Stimulated activated naive CD8-positive, alpha-beta T cell treated with anti-CD3 and anti-CD28 coated beads, Interleukin-15, Interleukin-2, amounts not matched to agents 100 ng/mL and 50 ng/mL, for 24 hours (primary cell): ENCODE measurements around the gene TNFSF18.

ENCODE experiments used
- H3K27ac Mint-ChIP-seq: one replicate; pipeline ENCODE4 v1.8.0; 2021; ENCODE audit warnings: mild to moderate bottlenecking, mixed read lengths
- H3K27me3 Mint-ChIP-seq: one replicate; pipeline ENCODE4 v1.8.0; 2021; ENCODE audit warnings: mixed read lengths
- H3K36me3 Mint-ChIP-seq: one replicate; pipeline ENCODE4 v1.8.0; 2021; ENCODE audit warnings: low read depth, mixed read lengths
- H3K4me1 Mint-ChIP-seq: one replicate; pipeline ENCODE4 v1.8.0; 2021; ENCODE audit warnings: low read depth, mixed read lengths
- H3K4me3 Mint-ChIP-seq: one replicate; pipeline ENCODE4 v1.8.0; 2021; ENCODE audit warnings: mild to moderate bottlenecking, mixed read lengths
- H3K9me3 Mint-ChIP-seq: one replicate; pipeline ENCODE4 v1.8.0; 2021; ENCODE audit warnings: mixed read lengths

The TNFSF18 gene

GRCh38 chr1:173056365-173056764 lies 5.6 kb upstream of the TNFSF18 start:
- no peak overlapping the region for H3K27ac Mint-ChIP-seq
- no peak overlapping the region for H3K4me3 Mint-ChIP-seq
- no peaks in the 10 kb centered on the region for H3K36me3 Mint-ChIP-seq
- H3K9me3 Mint-ChIP-seq: no peaks in the 10 kb centered on the region
- H3K27me3 Mint-ChIP-seq: no peaks in the 10 kb centered on the region
- H3K4me1 Mint-ChIP-seq: no peaks in the 10 kb centered on the region

- H3K27ac Mint-ChIP-seq: no peak overlapping the region
- H3K4me3 Mint-ChIP-seq: no peak overlapping the region
- no peaks in the 10 kb centered on the region for H3K9me3 Mint-ChIP-seq
- peaks cover 6% of the 10 kb centered on the region for H3K27me3 Mint-ChIP-seq
- peaks cover 16% of the 10 kb centered on the region for H3K4me1 Mint-ChIP-seq
- no peaks in the 10 kb centered on the region for H3K36me3 Mint-ChIP-seq
Measured at GRCh38 chr1:173052681-173053196, 2.0 kb upstream of the TNFSF18 start.

- H3K4me3 Mint-ChIP-seq: no peak overlapping the region
- no peak overlapping the region for H3K27ac Mint-ChIP-seq
- H3K36me3 Mint-ChIP-seq: no peaks in the 10 kb centered on the region
- peaks cover 16% of the 10 kb centered on the region for H3K4me1 Mint-ChIP-seq
- H3K27me3 Mint-ChIP-seq: peaks cover 6% of the 10 kb centered on the region
- no peaks in the 10 kb centered on the region for H3K9me3 Mint-ChIP-seq
Measured at GRCh38 chr1:173049322-173049633, 1.5 kb downstream of the TNFSF18 start.

GRCh38 chr1:173048621-173049321 lies 2.0 kb downstream of the TNFSF18 start:
- Mint-ChIP-seq H3K27me3 (peaks cover 6% of the 10 kb centered on the region), H3K27ac (no peak overlapping the region), H3K4me1 (peaks cover 16% of the 10 kb centered on the region), H3K36me3 (no peaks in the 10 kb centered on the region), H3K9me3 (no peaks in the 10 kb centered on the region), H3K4me3 (no peak overlapping the region)

GRCh38 chr1:173044656-173045055 lies 6.1 kb downstream of the TNFSF18 start:
- H3K4me3 Mint-ChIP-seq: no peak overlapping the region
- no peaks in the 10 kb centered on the region for H3K9me3 Mint-ChIP-seq
- no peak overlapping the region for H3K27ac Mint-ChIP-seq
- no peaks in the 10 kb centered on the region for H3K27me3 Mint-ChIP-seq
- peaks cover 13% of the 10 kb centered on the region for H3K4me1 Mint-ChIP-seq
- no peaks in the 10 kb centered on the region for H3K36me3 Mint-ChIP-seq

GRCh38 chr1:173043253-173043652 lies 7.5 kb downstream of the TNFSF18 start:
- no peak overlapping the region for H3K4me3 Mint-ChIP-seq

GRCh38 chr1:173042806-173043205 lies 7.9 kb downstream of the TNFSF18 start:
- H3K27me3 Mint-ChIP-seq: peaks cover 4% of the 10 kb centered on the region
- H3K4me1 Mint-ChIP-seq: peaks cover 22% of the 10 kb centered on the region
- H3K36me3 Mint-ChIP-seq: no peaks in the 10 kb centered on the region
- H3K27ac Mint-ChIP-seq: no peak overlapping the region
- no peak overlapping the region for H3K4me3 Mint-ChIP-seq
- no peaks in the 10 kb centered on the region for H3K9me3 Mint-ChIP-seq

More at GRCh38 chr1:173043253-173043652, 7.5 kb downstream of the TNFSF18 start:
- Mint-ChIP-seq H3K27ac (no peak overlapping the region), H3K36me3 (no peaks in the 10 kb centered on the region), H3K9me3 (no peaks in the 10 kb centered on the region), H3K4me1 (peaks cover 20% of the 10 kb centered on the region), H3K27me3 (peaks cover 2% of the 10 kb centered on the region)

- no peak overlapping the region for H3K27ac Mint-ChIP-seq
- H3K27me3 Mint-ChIP-seq: peaks cover 4% of the 10 kb centered on the region
- no peak overlapping the region for H3K4me3 Mint-ChIP-seq
- H3K9me3 Mint-ChIP-seq: no peaks in the 10 kb centered on the region
- no peaks in the 10 kb centered on the region for H3K36me3 Mint-ChIP-seq
- H3K4me1 Mint-ChIP-seq: peaks cover 22% of the 10 kb centered on the region
Measured at GRCh38 chr1:173039626-173040025, 11.1 kb downstream of the TNFSF18 start.

- no peaks in the 10 kb centered on the region for H3K36me3 Mint-ChIP-seq
- H3K27me3 Mint-ChIP-seq: peaks cover 4% of the 10 kb centered on the region
- H3K27ac Mint-ChIP-seq: peak overlapping the region; percentile 19
- H3K4me3 Mint-ChIP-seq: no peak overlapping the region
- H3K9me3 Mint-ChIP-seq: no peaks in the 10 kb centered on the region
- H3K4me1 Mint-ChIP-seq: peaks cover 22% of the 10 kb centered on the region
Measured at GRCh38 chr1:173038875-173039554, 11.7 kb downstream of the TNFSF18 start.

- Mint-ChIP-seq H3K4me3 (no peak overlapping the region), H3K27me3 (no peaks in the 10 kb centered on the region), H3K36me3 (no peaks in the 10 kb centered on the region), H3K4me1 (peaks cover 15% of the 10 kb centered on the region), H3K9me3 (no peaks in the 10 kb centered on the region), H3K27ac (no peak overlapping the region)
Measured at GRCh38 chr1:173024543-173024942, 26.2 kb downstream of the TNFSF18 start.

GRCh38 chr1:173023343-173023742 lies 27.4 kb downstream of the TNFSF18 start:
- Mint-ChIP-seq H3K27ac (no peak overlapping the region), H3K36me3 (no peaks in the 10 kb centered on the region), H3K9me3 (no peaks in the 10 kb centered on the region), H3K4me1 (peaks cover 19% of the 10 kb centered on the region), H3K27me3 (no peaks in the 10 kb centered on the region), H3K4me3 (no peak overlapping the region)

GRCh38 chr1:173020138-173020750 lies 30.5 kb downstream of the TNFSF18 start:
- Mint-ChIP-seq H3K27me3 (no peaks in the 10 kb centered on the region), H3K4me3 (no peak overlapping the region), H3K36me3 (no peaks in the 10 kb centered on the region), H3K4me1 (peaks cover 28% of the 10 kb centered on the region), H3K9me3 (no peaks in the 10 kb centered on the region), H3K27ac (peak overlapping the region; percentile 9)

- no peaks in the 10 kb centered on the region for H3K36me3 Mint-ChIP-seq
- peaks cover 28% of the 10 kb centered on the region for H3K4me1 Mint-ChIP-seq
- no peaks in the 10 kb centered on the region for H3K9me3 Mint-ChIP-seq
- no peak overlapping the region for H3K4me3 Mint-ChIP-seq
- H3K27ac Mint-ChIP-seq: no peak overlapping the region
- no peaks in the 10 kb centered on the region for H3K27me3 Mint-ChIP-seq
Measured at GRCh38 chr1:173017792-173018191, 32.9 kb downstream of the TNFSF18 start.

GRCh38 chr1:173016419-173016818 lies 34.3 kb downstream of the TNFSF18 start:
- peaks cover 28% of the 10 kb centered on the region for H3K4me1 Mint-ChIP-seq
- no peak overlapping the region for H3K27ac Mint-ChIP-seq
- H3K36me3 Mint-ChIP-seq: no peaks in the 10 kb centered on the region
- H3K4me3 Mint-ChIP-seq: no peak overlapping the region
- no peaks in the 10 kb centered on the region for H3K27me3 Mint-ChIP-seq
- H3K9me3 Mint-ChIP-seq: no peaks in the 10 kb centered on the region

- no peaks in the 10 kb centered on the region for H3K27me3 Mint-ChIP-seq
- H3K9me3 Mint-ChIP-seq: no peaks in the 10 kb centered on the region
- H3K4me1 Mint-ChIP-seq: peaks cover 20% of the 10 kb centered on the region
- no peaks in the 10 kb centered on the region for H3K36me3 Mint-ChIP-seq
- H3K4me3 Mint-ChIP-seq: no peak overlapping the region
- no peak overlapping the region for H3K27ac Mint-ChIP-seq
Measured at GRCh38 chr1:173015629-173016028, 35.1 kb downstream of the TNFSF18 start.
